GM21447 (cell line): Measurements from ENCODE around the gene MRPS16.

Source experiments
- ATAC-seq: cut with Tn5 transposase; IDR thresholded peaks from one replicate; pipeline ENCODE4 v1.9.1; 2021; ENCODE audit not compliant: unreplicated experiment

The MRPS16 gene

DNA sequence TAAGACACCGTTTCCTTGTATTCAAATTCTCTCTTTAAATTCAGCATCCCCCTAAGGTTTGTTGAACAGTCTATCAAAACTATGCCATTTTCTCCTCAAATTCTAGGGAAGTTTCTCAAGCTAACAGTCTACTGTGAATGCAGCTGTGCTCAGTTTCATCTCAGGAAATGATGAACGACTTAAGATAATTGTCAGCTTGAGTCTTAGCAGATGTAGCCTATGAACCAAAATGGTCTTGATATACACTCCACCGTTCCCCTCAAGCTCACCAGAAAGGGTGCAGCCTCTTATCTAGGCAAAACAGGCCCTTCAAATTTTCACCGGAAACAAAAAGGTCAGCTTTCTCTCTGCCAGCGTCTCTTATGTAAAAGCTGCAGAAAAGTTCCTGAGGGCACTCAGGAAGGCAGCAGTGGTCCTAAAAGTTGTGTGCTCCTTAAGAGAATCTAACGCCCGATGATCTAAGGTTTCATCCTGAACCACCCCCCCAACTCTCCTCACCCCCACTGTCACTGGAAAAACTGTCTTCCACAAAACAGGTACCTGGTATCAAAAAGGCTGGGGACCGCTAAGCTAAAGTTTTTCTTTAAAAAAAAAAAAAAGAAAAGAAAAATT lies 7.5 kb downstream of the MRPS16 start:
- no peak for ATAC-seq

DNA sequence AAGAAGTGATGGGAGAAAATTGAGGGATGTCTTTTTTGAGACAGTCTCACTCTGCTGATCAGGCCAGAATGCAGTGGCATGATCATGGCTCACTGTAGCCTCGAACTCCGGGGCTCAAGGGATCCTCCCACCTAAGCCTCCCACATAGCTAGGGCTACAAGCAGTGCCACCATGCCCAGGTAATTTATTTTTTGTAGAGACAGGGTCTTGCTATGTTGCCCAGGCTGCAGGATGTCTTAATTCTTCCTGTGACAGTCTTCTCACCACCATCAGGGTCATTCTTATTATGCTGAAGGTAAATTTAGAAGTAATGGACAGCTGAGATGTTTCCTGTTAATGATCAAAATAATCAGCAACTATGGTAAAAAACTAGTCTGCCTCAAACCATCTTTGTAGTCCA lies 12.5 kb downstream of the MRPS16 start:
- no peak for ATAC-seq

DNA sequence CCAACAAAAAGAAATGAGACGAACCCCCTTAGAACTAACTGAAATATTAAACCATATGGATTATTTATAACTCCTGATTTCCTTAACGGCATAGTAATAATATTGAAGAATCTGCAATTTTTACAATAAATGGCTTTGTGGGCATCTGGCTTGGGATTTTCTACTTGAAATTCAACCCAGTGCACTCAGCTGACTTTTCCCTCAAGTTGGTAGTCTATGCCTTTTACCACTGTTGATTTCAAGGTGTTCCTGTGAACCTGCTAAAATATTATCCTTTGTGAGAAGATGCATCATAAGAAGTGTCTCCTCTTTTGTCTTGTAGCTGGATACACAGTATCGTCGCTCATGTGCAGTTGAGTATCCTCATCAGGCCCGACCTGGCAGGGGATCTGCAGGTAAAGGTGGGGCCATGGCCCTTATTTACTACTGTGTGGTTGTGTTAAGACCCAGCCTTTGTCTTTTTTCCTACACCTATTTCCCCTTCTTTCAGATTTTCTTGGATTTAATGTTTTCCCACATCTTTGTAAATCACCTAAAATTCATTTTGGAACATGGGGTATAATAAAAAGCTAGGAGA lies 13.4 kb downstream of the MRPS16 start:
- no peak for ATAC-seq

DNA sequence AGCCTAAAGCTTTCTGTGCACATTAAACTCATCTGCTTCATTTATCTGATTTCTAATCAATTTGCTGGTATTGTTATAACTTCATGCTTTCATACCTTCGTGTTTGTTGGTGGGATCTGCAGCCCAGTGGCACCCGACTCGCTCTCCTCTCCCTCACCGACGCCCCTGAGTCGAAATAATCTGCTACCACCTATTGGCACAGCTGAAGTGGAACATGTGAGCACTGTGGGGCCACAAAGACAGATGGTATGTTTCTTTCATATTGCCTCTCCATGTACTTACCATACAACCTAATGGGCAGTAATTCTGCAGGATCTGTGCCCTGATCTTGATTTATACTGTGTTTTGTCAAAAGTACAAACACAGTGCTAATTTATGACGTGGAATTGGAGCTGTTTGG lies 17.7 kb downstream of the MRPS16 start:
- ATAC-seq = no peak

DNA sequence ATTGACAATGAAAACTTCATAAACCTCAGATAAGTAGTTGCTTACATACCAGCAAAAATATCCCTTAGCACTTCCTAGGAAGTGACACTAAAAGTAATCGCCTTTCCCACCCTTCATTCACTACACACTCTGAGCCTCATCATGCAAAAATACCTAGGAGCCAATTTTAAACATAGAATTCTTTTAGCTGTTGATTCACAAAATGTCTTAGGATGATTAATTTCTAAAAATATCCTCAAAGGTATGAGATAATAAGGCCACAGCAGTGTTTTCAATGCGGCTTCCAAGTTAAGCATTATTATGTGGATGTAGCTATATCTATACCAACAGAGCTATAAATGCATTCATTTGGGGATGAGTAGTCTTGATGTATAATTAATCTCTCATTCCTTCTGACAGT lies 18.6 kb downstream of the MRPS16 start:
- no peak for ATAC-seq

DNA sequence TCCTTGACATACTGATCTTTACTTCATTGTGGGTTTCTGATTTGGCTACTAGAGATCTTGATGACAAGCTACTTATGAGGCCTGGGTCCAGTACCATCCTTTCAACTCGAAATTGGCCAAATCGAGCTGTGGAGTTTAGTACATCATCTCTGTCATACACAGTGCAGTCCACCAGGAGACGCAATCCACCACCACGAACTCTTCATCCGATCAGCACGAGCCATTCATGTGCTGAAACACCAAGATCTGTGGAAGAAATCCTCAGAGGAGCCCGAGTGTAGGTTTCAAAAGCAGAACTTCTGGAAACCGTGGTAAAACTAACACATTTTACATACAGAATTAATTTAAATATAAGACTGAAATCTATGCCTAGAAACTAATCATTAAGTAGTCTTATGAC lies 19.6 kb downstream of the MRPS16 start:
- ATAC-seq = no peak

DNA sequence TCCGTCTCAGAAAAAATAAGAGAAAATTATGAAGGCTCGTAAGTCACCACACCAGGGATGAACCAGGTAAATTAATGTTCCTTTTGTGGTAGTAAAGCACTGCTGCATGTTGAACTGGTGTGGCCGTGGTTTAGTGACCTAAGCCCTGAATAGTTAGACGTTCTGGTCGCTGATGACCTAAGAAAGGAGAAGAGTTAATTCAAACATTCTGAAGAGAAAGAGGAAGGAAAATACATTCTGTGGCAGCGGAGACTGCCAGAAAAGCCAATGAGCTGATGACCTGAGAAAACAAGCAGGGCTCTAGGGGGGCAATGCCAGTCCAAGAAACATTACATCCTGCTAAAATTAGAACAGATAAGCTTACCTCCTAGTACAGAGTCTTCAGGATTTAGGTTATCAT lies 22.9 kb downstream of the MRPS16 start:
- ATAC-seq = no peak

DNA sequence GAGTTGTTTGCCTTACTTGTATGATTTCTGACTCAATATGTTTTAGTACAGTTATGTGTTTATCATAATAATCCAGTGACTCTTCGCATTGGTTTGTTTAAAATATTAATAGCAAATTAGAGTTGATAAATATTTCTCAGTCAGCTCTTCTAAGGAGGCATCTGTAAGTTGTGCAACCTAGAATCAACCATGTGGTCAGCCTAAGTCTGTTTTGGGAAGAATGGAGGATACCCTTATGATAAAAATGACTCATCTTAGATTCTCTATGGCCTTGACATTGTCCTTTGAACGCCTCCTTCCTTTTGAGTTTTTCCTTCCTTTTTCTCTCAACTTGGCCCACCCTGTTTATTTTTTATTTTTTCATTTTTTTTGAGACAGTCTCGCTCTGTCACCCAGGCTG lies 24.2 kb downstream of the MRPS16 start:
- no peak for ATAC-seq

DNA sequence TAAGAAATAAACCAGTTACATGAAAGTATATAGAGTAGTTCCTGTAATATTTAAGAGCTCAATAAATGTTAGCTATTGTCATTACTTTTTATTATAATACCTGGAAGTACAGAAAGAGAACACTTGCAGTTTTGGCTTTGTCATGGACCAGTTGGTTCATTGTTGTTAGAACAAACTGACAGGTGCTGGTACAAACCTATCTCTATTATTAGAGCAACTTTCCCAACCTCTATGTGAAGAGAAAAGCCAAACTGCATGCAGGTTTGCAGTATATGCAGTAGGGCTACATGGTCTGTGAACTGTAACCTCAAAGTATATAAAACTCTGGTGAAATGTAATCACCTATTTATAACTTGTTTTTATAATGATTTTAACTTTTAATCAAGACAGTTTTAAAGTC lies 25.8 kb downstream of the MRPS16 start:
- ATAC-seq = no peak

DNA sequence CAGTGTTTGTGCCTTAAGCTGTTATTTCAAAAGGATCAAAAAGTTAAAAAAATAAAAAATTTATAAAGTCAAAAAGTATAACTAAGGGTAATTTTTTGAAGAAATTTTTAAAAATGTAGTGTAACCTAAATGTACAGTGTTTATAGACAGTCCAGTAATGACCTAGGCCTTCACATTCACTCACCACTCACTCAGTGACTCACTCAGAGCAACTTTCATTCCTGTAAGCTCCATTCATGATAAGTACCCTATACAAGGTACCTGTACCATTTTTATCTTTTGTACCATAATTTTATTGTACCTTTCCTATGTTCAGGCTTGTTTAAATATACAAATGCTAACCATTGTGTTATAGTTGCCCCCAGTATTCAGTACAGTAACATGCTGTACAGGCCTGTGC lies 26.9 kb downstream of the MRPS16 start:
- ATAC-seq = no peak

DNA sequence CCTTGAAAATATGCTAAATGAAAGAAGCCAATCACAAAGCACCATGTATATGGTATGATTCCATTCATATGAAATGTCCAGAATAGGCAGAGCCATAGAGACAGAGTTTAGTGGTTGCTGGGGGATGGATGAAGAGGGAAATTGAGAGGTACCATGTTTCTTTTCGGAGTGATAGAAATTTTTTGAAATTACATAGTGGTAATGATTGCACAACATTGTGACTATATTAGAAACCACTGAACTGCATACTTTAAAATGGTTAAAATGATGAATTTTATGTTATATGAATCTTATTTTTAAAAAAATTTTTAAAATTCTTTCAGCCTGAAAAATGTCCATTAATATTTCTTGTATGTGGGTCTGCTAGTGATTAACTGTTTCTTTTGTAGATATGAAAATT lies 31.5 kb downstream of the MRPS16 start:
- no peak for ATAC-seq

DNA sequence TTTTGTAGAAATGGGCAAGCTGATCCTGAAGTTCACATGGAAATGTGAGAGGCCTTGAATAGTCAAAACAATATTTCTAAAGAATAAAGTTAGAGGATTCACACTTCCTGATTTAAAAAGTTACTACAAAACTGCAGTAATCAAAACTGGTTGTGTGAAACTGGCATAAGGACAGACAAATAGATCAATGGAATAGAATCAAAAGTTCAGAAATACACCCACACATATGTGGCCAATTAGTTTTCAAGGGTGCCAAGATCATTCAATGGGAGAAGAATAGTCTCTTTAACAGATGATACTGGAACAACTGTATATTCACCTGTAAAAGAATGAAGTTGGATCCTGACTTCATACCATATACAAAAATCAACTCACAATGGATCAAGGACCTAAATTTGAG lies 33.1 kb downstream of the MRPS16 start:
- ATAC-seq = no peak

DNA sequence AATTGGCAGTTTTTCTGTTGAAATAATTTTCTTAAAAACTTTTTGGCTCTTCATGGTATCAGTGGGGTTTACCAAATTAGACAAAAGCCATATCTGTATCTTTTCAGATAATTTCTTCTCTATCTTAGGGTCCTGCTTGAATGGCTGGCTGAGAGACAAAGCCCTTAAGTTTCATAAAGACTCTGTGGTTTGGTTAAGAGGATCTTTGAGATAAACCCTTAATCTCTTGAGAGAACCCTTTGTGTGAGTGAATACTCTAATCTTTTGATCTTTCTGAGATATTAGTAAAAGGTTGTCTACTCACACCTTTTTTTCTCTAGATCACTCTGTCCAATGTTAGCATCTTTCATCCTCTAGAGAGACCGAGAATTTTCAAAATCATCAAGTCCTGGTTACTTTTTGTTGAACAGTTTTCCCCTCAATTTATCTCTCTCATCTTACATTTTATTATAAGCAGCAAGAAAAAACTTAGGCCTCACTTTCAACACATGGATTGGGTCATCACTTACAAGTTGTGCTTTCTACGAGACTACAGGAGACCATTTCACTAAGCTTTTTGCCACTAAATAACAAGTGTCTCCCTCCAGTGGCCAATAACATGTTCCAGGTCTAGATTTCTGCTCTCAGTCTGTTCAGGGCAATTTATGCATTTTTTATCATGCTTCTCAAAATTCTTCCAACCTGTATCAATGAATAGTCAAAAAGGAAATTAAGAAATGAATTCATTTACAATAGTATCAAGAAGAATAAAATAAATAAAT lies 33.8 kb downstream of the MRPS16 start:
- ATAC-seq = no peak

DNA sequence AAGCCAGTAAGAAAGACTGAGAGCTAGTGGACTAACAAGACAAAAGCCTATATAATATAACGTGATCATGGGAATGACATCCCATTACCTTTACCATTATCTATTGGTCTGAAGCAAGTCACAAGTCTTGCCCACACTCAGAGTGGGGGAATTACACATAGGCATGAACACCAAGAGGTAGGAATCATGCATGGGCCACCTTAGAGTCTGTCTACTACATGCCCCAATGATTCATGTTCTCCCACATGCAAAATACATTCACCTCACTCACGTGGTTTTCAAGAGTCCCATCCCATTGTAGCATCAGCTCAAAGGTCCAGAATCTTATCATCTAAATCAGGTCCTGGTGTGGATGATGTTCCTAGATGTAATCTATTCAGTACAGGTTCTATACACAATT lies 34.8 kb downstream of the MRPS16 start:
- no peak for ATAC-seq

DNA sequence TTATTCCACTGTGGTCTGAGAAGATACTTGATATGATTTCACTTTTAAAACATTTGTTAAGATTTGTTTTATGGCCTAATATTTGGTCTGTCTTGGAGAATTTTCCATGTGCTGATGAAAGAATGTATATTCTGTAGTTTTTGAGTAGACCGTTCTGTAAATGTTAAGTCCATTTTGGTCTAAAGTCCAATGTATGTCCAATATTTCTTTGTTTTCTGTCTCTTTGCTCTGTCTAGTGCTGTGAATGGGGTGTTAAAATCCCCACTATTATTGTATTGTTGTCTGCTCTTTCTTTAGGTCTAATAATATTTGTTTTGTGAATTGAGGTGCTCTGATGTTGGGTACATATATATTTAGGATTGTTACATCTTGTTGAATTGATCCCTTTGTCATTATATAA lies 36.7 kb downstream of the MRPS16 start:
- ATAC-seq = no peak

DNA sequence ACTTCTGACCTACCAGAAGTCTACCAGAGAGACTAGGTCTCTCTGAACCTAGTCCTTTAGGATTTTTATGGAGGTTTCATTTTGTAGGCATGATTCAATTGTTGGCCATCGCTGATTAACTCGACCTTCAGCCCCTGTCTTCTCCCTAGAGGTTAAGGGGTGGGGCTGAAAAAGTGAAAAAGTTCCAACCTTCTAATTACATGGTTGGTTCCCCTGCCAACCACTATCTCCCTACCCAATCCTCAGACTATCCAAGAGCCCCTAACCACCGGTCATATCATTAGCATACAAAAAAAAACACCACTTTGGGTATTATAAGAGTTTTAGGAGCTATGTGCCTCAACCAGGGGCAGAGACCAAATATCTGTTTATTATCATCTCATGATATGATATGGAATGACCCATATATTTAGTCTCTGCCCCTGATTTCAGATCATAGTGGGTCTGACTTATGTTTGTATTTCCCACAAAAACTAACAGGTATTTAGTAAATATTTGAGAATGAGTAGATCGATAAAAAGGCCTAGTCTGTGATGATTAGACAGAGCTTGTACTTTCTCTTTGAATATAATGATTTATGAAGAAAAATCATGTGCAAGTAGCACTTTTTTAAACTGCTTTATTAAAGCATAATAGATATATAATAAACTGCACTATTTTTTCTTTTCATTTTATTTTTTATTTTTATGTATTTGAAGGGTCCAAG lies 41.2 kb downstream of the MRPS16 start:
- ATAC-seq = no peak

DNA sequence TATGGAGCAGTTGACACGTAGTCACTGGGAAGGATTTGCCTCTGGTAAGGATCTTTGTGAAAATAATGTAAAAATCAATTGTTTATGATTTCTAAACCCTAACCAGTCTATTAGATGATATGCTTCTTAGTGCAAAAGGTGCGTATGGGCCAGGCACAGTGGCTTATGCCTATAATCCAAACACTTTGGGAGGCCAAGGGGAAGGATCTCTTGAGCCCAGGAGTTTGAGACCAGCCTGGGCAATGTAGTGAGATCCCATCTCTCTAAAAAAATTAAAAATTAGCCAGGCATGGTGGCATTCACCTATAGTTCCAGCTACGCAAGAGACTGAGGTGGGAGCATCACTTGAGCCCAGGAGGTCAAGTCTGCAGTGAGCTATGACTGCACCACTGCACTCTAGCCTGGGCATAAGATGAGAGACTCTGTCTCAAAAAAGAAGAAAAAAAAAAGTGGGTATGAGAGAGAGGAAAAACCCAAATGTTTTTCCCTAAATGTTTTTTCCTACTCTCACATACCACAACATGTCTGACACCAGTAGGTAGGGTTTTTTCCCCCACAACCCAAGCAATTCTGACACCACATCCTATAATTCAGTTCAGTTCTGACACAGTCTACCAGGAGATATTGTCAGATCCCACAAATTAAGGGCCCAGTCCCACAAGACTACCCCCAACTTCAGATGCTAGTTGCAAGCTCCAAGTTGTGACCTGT lies 41.9 kb downstream of the MRPS16 start:
- no peak for ATAC-seq

DNA sequence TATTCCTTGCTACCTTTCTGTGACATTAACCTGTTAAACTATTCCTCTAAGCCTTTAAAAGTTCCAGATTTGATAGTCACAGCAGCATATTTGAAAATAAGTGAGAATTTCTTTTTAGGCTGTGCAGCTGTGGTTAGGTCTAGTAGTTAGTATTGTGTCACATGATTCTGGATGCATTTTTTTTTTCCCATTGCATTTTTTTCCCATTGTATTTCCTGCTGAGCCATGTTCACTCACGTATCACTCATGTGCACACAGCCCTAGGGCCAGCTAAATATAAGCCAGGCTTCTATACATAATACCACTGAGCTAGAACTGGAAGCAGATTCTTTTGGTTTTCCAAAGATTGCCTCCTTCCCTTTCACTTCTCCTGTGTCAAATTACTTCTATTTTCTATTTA lies 42.7 kb downstream of the MRPS16 start:
- no peak for ATAC-seq

DNA sequence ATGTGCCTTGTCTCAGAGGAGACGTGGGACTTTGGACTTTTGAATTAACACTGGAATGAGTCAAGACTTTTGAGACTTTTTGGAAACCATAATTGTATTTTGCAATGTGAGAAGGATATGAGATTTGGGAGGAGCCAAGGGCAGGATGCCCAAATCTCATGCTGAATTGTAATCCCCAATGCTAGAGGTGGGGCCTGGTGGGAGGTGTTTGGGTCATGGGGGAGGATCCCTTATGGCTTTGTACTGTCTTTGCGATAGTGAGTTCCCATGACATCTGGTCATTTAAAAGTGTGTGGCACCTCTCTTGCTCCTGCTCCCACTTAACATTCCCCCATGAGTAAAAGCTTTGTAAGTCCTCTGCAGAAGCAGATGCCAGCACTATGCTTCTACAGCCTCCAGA lies 44.6 kb downstream of the MRPS16 start:
- no peak for ATAC-seq

DNA sequence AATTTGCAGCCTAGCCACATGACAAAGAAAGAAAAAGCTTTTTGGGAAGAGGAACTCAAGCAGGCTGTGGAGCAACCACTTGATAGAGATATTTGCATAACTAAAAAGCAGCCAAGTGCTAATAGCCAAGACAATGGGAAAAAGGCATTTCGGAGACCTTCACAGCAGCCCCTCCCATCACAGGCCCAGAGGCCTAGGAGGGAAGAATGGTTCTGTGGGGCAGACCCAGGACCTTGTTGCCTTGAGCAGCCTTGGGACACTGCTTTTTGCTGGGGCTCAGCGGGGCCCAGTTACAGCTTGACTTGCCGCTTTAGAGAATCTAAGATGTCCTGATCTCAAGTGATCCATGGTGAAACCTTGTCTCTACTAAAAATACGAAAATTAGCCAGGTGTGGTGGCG lies 46.1 kb downstream of the MRPS16 start:
- no peak for ATAC-seq

DNA sequence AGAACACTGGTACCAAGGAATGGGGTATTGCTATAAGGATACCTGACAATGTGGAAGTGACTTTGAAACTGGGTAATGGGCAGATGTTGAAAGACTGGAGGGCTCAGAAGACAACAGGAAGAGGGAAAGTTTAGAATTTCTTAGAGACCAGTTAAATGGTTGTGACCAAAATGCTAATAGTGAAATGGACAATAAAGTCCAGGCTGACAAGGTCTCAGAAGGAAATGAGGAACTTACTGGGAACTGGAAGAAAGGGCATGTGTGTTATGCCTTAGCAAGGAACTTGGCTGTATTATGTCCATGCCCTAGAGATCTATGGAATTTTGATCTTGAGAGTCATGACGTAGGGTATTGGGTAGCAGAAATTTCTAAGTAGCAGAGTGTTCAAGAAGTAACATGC lies 46.6 kb downstream of the MRPS16 start:
- no peak for ATAC-seq
